ENCODE measurements around the gene TBC1D16. TPM values are rescaled to one million over a fixed set of nuclear protein-coding genes. Genes with fewer than 3 reads are reported as not detected.

TBC1D16 gene
- total RNA-seq, 1 donor from 2014 or later, result 23.7 TPM

GRCh38 chr17:79977161-79977631 lies 58.5 kb downstream of the TBC1D16 start:
- peak; percentile 23 for FAIRE-seq
- no peak for TF ChIP-seq CTCF (IDR thresholded peaks at IDR 0.05; ENCODE audit: insufficient read depth, low read length, severe bottlenecking)
- DNase-seq (ENCODE audit: low read depth), result no peak
- no peak overlapping the region for H3K4me3 ChIP-seq (ENCODE audit: low read depth, low read length)
- no peaks in the 10 kb centered on the region for H3K27me3 ChIP-seq (ENCODE audit: control insufficient read depth, insufficient read depth, low read length)
- H3K36me3 ChIP-seq (ENCODE audit: control insufficient read depth, insufficient read depth, low read length), result peaks cover 6% of the 10 kb centered on the region

GRCh38 chr17:79976451-79976850 lies 59.2 kb downstream of the TBC1D16 start:
- Histone ChIP-seq H3K4me3 (ENCODE audit: low read depth, low read length) (no peak overlapping the region), H3K36me3 (ENCODE audit: control insufficient read depth, insufficient read depth, low read length) (peaks cover 6% of the 10 kb centered on the region), H3K27me3 (ENCODE audit: control insufficient read depth, insufficient read depth, low read length) (no peaks in the 10 kb centered on the region)
- DNase-seq (ENCODE audit: low read depth), result no peak
- FAIRE-seq, result peak; percentile 86
- no peak for TF ChIP-seq CTCF (IDR thresholded peaks at IDR 0.05; ENCODE audit: insufficient read depth, low read length, severe bottlenecking)

- no peak for FAIRE-seq
- Histone ChIP-seq H3K36me3 (ENCODE audit: control insufficient read depth, insufficient read depth, low read length) (peaks cover 6% of the 10 kb centered on the region), H3K27me3 (ENCODE audit: control insufficient read depth, insufficient read depth, low read length) (no peaks in the 10 kb centered on the region), H3K4me3 (ENCODE audit: low read depth, low read length) (no peak overlapping the region)
- no peak for TF ChIP-seq CTCF (IDR thresholded peaks at IDR 0.05; ENCODE audit: insufficient read depth, low read length, severe bottlenecking)
- no peak for DNase-seq (ENCODE audit: low read depth)
Measured at GRCh38 chr17:79975498-79976134, 60.1 kb downstream of the TBC1D16 start.

GRCh38 chr17:79974566-79975497 lies 60.8 kb downstream of the TBC1D16 start:
- no peaks in the 10 kb centered on the region for H3K27me3 ChIP-seq (ENCODE audit: control insufficient read depth, insufficient read depth, low read length)

GRCh38 chr17:79971651-79972050 lies 64.0 kb downstream of the TBC1D16 start:
- peaks cover 2% of the 10 kb centered on the region for H3K36me3 ChIP-seq (ENCODE audit: control insufficient read depth, insufficient read depth, low read length)
- DNase-seq (ENCODE audit: low read depth) (no peak), FAIRE-seq (no peak)
- no peak overlapping the region for H3K4me3 ChIP-seq (ENCODE audit: low read depth, low read length)
- no peaks in the 10 kb centered on the region for H3K27me3 ChIP-seq (ENCODE audit: control insufficient read depth, insufficient read depth, low read length)
- no peak for TF ChIP-seq CTCF (IDR thresholded peaks at IDR 0.05; ENCODE audit: insufficient read depth, low read length, severe bottlenecking)

More at GRCh38 chr17:79974566-79975497, 60.8 kb downstream of the TBC1D16 start:
- DNase-seq (ENCODE audit: low read depth), result no peak
- no peak for FAIRE-seq
- TF ChIP-seq CTCF (IDR thresholded peaks at IDR 0.05; ENCODE audit: insufficient read depth, low read length, severe bottlenecking), result peak; percentile 23
- H3K4me3 ChIP-seq (ENCODE audit: low read depth, low read length), result no peak overlapping the region
- peaks cover 6% of the 10 kb centered on the region for H3K36me3 ChIP-seq (ENCODE audit: control insufficient read depth, insufficient read depth, low read length)

Measured in bronchial epithelial cell (primary cell).